ENCODE measurements around the gene HEY2.

DNA sequence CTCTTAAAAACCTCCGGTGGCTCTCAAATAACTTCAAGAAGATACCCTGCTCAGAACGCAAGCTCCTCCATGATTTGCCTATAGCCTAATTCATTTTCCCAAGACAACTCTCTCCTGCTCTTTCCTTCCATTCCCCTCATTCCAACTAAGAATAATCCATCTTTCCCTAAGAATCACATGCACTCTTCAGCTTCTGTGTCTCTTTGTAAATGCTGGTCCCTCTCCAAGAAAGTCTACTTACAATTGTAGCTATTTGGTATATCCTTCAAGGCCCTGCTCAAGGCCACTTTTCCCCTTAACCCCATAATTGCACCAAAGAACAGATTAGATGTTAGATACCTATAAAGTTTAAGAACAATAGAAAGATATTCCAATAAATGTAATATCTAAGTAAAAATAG, 7.4 kb upstream of the HEY2 start:
- no peak for TF ChIP-seq CTCF (IDR thresholded peaks at IDR 0.05)
- no peak for TF ChIP-seq POLR2A (IDR thresholded peaks at IDR 0.05)
